ENCODE data around the gene XCR1. TPM values are rescaled to one million over a fixed set of nuclear protein-coding genes. Genes with fewer than 3 reads are reported as not detected.

The XCR1 gene
- total RNA-seq, 1 experiment from 2014 or later: not detected

DNA sequence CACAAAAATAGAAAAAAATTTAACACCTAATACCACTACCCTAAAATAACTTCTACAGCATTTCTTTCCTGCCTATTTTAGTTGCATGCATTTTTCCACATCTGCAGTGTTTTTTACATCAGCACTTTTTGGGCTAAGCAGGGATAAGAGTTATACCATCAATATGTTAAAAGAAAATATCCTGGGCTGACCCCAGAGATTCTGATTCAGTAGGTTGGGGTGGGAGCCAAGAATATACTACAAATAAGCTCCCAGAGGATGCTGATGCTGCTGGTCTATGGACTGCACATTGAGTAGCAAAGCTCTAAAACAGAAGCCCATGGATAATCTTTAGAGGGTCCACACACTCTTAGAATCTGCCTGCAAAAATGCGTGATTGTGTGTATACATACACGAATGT lies 46.5 kb downstream of the XCR1 start:
- POLR2A ChIA-PET: no interaction called here
- no peak overlapping the region for H3K4me2 ChIP-seq (ENCODE audit: low read length)
- peaks cover 27 to 28% of the 10 kb centered on the region in 2 experiments; a peak in 3 of 4 replicates for H3K36me3 ChIP-seq (ENCODE audit: control insufficient read depth in 1 of 2, insufficient read depth in 2 of 2, low read length in 2 of 2)
- CTCF ChIA-PET: no interaction called here
- ATAC-seq: no peak
- H3K27me3 ChIP-seq (ENCODE audit: insufficient read depth, low read length): no peaks in the 10 kb centered on the region
- H3K27ac ChIP-seq (ENCODE audit: low read depth, low read length): no peak overlapping the region
- DNase-seq (ENCODE audit: low read depth, low spot score): no peak
- peaks cover 2% of the 10 kb centered on the region; the same call in 1 of the 2 replicates for H3K79me2 ChIP-seq (ENCODE audit: insufficient read depth, low read length)
- no peak overlapping the region for H2AFZ ChIP-seq (ENCODE audit: low read depth, low read length, poor library complexity, severe bottlenecking)
- H3K4me1 ChIP-seq (ENCODE audit: control insufficient read depth in 1 of 2, insufficient read depth in 2 of 2, low read length in 2 of 2): no peaks in the 10 kb centered on the region
- no peak overlapping the region for H3K4me3 ChIP-seq (replicated peaks in 1 of 2; ENCODE audit: low read depth in 1 of 2, low read length in 2 of 2)
- no peak overlapping the region for H3K9ac ChIP-seq (ENCODE audit: low read length)
- TF ChIP-seq ZFX (IDR thresholded peaks at IDR 0.05): no peak
- TF ChIP-seq POLR2AphosphoS5 (IDR thresholded peaks at IDR 0.05; ENCODE audit: low read depth, low read length): no peak
- no peak for TF ChIP-seq RAD21 (IDR thresholded peaks at IDR 0.05; ENCODE audit: low read depth)
- no peak for TF ChIP-seq TCF7L2 (IDR thresholded peaks at IDR 0.05; ENCODE audit: borderline replicate concordance, extremely low read depth, insufficient read depth, insufficient read length)
- TF ChIP-seq SRF (IDR thresholded peaks at IDR 0.05; ENCODE audit: low read depth): no peak
- TF ChIP-seq, protein P1, sequence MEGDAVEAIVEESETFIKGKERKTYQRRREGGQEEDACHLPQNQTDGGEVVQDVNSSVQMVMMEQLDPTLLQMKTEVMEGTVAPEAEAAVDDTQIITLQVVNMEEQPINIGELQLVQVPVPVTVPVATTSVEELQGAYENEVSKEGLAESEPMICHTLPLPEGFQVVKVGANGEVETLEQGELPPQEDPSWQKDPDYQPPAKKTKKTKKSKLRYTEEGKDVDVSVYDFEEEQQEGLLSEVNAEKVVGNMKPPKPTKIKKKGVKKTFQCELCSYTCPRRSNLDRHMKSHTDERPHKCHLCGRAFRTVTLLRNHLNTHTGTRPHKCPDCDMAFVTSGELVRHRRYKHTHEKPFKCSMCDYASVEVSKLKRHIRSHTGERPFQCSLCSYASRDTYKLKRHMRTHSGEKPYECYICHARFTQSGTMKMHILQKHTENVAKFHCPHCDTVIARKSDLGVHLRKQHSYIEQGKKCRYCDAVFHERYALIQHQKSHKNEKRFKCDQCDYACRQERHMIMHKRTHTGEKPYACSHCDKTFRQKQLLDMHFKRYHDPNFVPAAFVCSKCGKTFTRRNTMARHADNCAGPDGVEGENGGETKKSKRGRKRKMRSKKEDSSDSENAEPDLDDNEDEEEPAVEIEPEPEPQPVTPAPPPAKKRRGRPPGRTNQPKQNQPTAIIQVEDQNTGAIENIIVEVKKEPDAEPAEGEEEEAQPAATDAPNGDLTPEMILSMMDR (IDR thresholded peaks at IDR 0.05 in 2 of 3, conservative IDR thresholded peaks at IDR 0.05 in 1 of 3; ENCODE audit: borderline replicate concordance in 1 of 3, insufficient read depth in 1 of 3, low read depth in 2 of 3, low read length in 2 of 3): no peak
- no peak for TF ChIP-seq CBX3 (IDR thresholded peaks at IDR 0.05; ENCODE audit: low read depth)
- TF ChIP-seq EZH2phosphoT487 (IDR thresholded peaks at IDR 0.05; ENCODE audit: borderline replicate concordance): no peak
- no peak for TF ChIP-seq EGR1 (IDR thresholded peaks at IDR 0.05; ENCODE audit: low read depth)
- TF ChIP-seq, protein P2, sequence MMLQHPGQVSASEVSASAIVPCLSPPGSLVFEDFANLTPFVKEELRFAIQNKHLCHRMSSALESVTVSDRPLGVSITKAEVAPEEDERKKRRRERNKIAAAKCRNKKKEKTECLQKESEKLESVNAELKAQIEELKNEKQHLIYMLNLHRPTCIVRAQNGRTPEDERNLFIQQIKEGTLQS (IDR thresholded peaks at IDR 0.05): no peak
- TF ChIP-seq EZH2 (IDR thresholded peaks at IDR 0.05): no peak
- no peak for TF ChIP-seq SP1 (IDR thresholded peaks at IDR 0.05; ENCODE audit: low read depth)
- TF ChIP-seq SIN3A (IDR thresholded peaks at IDR 0.05; ENCODE audit: low read depth): no peak
- TF ChIP-seq YY1 (IDR thresholded peaks at IDR 0.05; ENCODE audit: extremely low read depth, insufficient replicate concordance, low read depth, low read length): no peak
- TF ChIP-seq, protein P3, sequence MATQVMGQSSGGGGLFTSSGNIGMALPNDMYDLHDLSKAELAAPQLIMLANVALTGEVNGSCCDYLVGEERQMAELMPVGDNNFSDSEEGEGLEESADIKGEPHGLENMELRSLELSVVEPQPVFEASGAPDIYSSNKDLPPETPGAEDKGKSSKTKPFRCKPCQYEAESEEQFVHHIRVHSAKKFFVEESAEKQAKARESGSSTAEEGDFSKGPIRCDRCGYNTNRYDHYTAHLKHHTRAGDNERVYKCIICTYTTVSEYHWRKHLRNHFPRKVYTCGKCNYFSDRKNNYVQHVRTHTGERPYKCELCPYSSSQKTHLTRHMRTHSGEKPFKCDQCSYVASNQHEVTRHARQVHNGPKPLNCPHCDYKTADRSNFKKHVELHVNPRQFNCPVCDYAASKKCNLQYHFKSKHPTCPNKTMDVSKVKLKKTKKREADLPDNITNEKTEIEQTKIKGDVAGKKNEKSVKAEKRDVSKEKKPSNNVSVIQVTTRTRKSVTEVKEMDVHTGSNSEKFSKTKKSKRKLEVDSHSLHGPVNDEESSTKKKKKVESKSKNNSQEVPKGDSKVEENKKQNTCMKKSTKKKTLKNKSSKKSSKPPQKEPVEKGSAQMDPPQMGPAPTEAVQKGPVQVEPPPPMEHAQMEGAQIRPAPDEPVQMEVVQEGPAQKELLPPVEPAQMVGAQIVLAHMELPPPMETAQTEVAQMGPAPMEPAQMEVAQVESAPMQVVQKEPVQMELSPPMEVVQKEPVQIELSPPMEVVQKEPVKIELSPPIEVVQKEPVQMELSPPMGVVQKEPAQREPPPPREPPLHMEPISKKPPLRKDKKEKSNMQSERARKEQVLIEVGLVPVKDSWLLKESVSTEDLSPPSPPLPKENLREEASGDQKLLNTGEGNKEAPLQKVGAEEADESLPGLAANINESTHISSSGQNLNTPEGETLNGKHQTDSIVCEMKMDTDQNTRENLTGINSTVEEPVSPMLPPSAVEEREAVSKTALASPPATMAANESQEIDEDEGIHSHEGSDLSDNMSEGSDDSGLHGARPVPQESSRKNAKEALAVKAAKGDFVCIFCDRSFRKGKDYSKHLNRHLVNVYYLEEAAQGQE (IDR thresholded peaks at IDR 0.05; ENCODE audit: low read depth): no peak
- TF ChIP-seq, protein P4, sequence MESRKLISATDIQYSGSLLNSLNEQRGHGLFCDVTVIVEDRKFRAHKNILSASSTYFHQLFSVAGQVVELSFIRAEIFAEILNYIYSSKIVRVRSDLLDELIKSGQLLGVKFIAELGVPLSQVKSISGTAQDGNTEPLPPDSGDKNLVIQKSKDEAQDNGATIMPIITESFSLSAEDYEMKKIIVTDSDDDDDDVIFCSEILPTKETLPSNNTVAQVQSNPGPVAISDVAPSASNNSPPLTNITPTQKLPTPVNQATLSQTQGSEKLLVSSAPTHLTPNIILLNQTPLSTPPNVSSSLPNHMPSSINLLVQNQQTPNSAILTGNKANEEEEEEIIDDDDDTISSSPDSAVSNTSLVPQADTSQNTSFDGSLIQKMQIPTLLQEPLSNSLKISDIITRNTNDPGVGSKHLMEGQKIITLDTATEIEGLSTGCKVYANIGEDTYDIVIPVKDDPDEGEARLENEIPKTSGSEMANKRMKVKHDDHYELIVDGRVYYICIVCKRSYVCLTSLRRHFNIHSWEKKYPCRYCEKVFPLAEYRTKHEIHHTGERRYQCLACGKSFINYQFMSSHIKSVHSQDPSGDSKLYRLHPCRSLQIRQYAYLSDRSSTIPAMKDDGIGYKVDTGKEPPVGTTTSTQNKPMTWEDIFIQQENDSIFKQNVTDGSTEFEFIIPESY (IDR thresholded peaks at IDR 0.05; ENCODE audit: extremely low read depth, insufficient replicate concordance, low read length): no peak
- TF ChIP-seq JUND (IDR thresholded peaks at IDR 0.05): no peak
- no peak for TF ChIP-seq ELF1 (IDR thresholded peaks at IDR 0.05; ENCODE audit: borderline replicate concordance, low read depth)
- H3K9me2 ChIP-seq (ENCODE audit: insufficient read depth): no peaks in the 10 kb centered on the region
- H3K9me3 ChIP-seq (ENCODE audit: control insufficient read depth in 1 of 2, insufficient read depth in 1 of 2, low read depth in 1 of 2, low read length in 2 of 2): no peaks in the 10 kb centered on the region
- intact Hi-C loops (cut with micrococcal nuclease): no loop called here
- RAD21 ChIA-PET (ENCODE audit: low non-redundant PET in 1 of 2, low total read pairs in 2 of 2, uncharacterized antibody in 2 of 2, unreplicated experiment in 2 of 2): no interaction called here
- no peaks in the 10 kb centered on the region for H4K20me1 ChIP-seq (ENCODE audit: insufficient read depth)
- no TSS peak for BruUV-seq (replicated peaks)

Measured in HCT116 (cell line).